KOPT-K1 (cell line): ENCODE data around the gene BAX.
"Not testable (repeated sequence)": the region's sequence is repeated elsewhere in the genome, so short reads cannot be mapped to it uniquely, and the experiment has no call there.

Source experiments
- H3K27ac ChIP-seq: fragments of 200-600 bp; sonication (generic); 2 replicates; pipeline ENCODE4 v1.5.1; 2016; ENCODE audit warnings: antibody characterized with exemption, mild to moderate bottlenecking, low read depth, low read length; ENCODE audit not compliant: poor library complexity, severe bottlenecking
- H3K36me3 ChIP-seq: fragments of 200-600 bp; sonication (generic); 2 replicates; pipeline ENCODE4 v1.5.1; 2017; ENCODE audit warnings: antibody characterized with exemption, mild to moderate bottlenecking, low read length, moderate library complexity; ENCODE audit not compliant: insufficient read depth
- H3K9me3 ChIP-seq: fragments of 200-600 bp; sonication (generic); 2 replicates; pipeline ENCODE4 v1.5.1; 2017; ENCODE audit warnings: antibody characterized with exemption, low read length, mild to moderate bottlenecking; ENCODE audit not compliant: insufficient read depth, poor library complexity, severe bottlenecking

Gene BAX

GRCh38 chr19:48922548-48923490 is 31.9 kb upstream of the BAX start:
- H3K27ac ChIP-seq = no peak overlapping the region
- H3K36me3 ChIP-seq = peaks cover 57% of the 10 kb centered on the region

GRCh38 chr19:48925240-48925843 is 29.3 kb upstream of the BAX start:
- no peak overlapping the region for H3K27ac ChIP-seq

More at GRCh38 chr19:48922548-48923490, 31.9 kb upstream of the BAX start:
- no peaks in the 10 kb centered on the region for H3K9me3 ChIP-seq

GRCh38 chr19:48925890-48926289 is 28.8 kb upstream of the BAX start:
- H3K27ac ChIP-seq, H3K9me3 ChIP-seq: not testable (repeated sequence)
- peaks cover 30% of the 10 kb centered on the region; the same call in 1 of the 2 replicates for H3K36me3 ChIP-seq

More at GRCh38 chr19:48925240-48925843, 29.3 kb upstream of the BAX start:
- Histone ChIP-seq H3K36me3 (peaks cover 36% of the 10 kb centered on the region; the same call in 1 of the 2 replicates), H3K9me3 (no peaks in the 10 kb centered on the region)

GRCh38 chr19:48926909-48927308 is 27.8 kb upstream of the BAX start:
- Histone ChIP-seq H3K9me3 (no peaks in the 10 kb centered on the region), H3K36me3 (peaks cover 21% of the 10 kb centered on the region; the same call in 1 of the 2 replicates), H3K27ac (no peak overlapping the region)

GRCh38 chr19:48927692-48928091 is 27.0 kb upstream of the BAX start:
- H3K27ac ChIP-seq, H3K9me3 ChIP-seq: not testable (repeated sequence)
- peaks cover 15% of the 10 kb centered on the region; the same call in 1 of the 2 replicates for H3K36me3 ChIP-seq

GRCh38 chr19:48928164-48929025 is 26.3 kb upstream of the BAX start:
- Histone ChIP-seq H3K36me3 (peaks cover 8% of the 10 kb centered on the region; the same call in 1 of the 2 replicates), H3K27ac (no peak overlapping the region), H3K9me3 (no peaks in the 10 kb centered on the region)

GRCh38 chr19:48933382-48933932 is 21.2 kb upstream of the BAX start, which contains the start of gene DHDH:
DHDH (plus strand) TSS chr19:48933699; CDS start chr19:48933722, 23 bp downstream.
- H3K9me3 ChIP-seq = no peaks in the 10 kb centered on the region
- no peaks in the 10 kb centered on the region for H3K36me3 ChIP-seq
- H3K27ac ChIP-seq = no peak within 1 kb of the TSS

GRCh38 chr19:48934837-48935236 is 19.8 kb upstream of the BAX start:
- Histone ChIP-seq H3K27ac (no peak overlapping the region), H3K36me3 (no peaks in the 10 kb centered on the region), H3K9me3 (no peaks in the 10 kb centered on the region)

GRCh38 chr19:48935864-48936263 is 18.8 kb upstream of the BAX start:
- Histone ChIP-seq H3K9me3 (peaks cover 5% of the 10 kb centered on the region), H3K36me3 (no peaks in the 10 kb centered on the region), H3K27ac (no peak overlapping the region)

GRCh38 chr19:48938256-48938655 is 16.4 kb upstream of the BAX start:
- H3K36me3 ChIP-seq = no peaks in the 10 kb centered on the region
- H3K27ac ChIP-seq = no peak overlapping the region
- peaks cover 11% of the 10 kb centered on the region for H3K9me3 ChIP-seq

GRCh38 chr19:48940902-48941301 is 13.8 kb upstream of the BAX start:
- Histone ChIP-seq H3K27ac (no peak overlapping the region), H3K36me3 (no peaks in the 10 kb centered on the region), H3K9me3 (peaks cover 14% of the 10 kb centered on the region)

- H3K36me3 ChIP-seq = no peaks in the 10 kb centered on the region
- H3K9me3 ChIP-seq = peaks cover 35% of the 10 kb centered on the region
- H3K27ac ChIP-seq = no peak overlapping the region
Observed at GRCh38 chr19:48943081-48943480, 11.6 kb upstream of the BAX start.

- H3K9me3 ChIP-seq = peaks cover 39% of the 10 kb centered on the region
- H3K36me3 ChIP-seq = no peaks in the 10 kb centered on the region
- H3K27ac ChIP-seq = no peak overlapping the region
Observed at GRCh38 chr19:48945415-48945814, 9.3 kb upstream of the BAX start.

GRCh38 chr19:48945817-48946216 is 8.9 kb upstream of the BAX start:
- Histone ChIP-seq H3K27ac (no peak overlapping the region), H3K9me3 (peaks cover 35% of the 10 kb centered on the region), H3K36me3 (no peaks in the 10 kb centered on the region)
